Parathyroid adenoma (tissue), 2 donors: ENCODE results near the gene C1orf105.

Experiments used
- H2AFZ ChIP-seq: fragments of 300-600 bp; sonication (generic); one replicate; pipeline ENCODE4 v1.7.0; 2017; ENCODE audit warnings: antibody characterized with exemption, mild to moderate bottlenecking
- H3K27ac ChIP-seq: fragments of 300-600 bp; sonication (generic); one replicate; pipeline ENCODE4 v1.7.0; 2017
- H3K27me3 ChIP-seq: fragments of 300-600 bp; sonication (generic); one replicate; pipeline ENCODE4 v1.7.0; 2017; ENCODE audit warnings: low read length; ENCODE audit not compliant: control insufficient read depth, insufficient read depth
- H3K36me3 ChIP-seq: fragments of 300-600 bp; sonication (generic); one replicate; pipeline ENCODE4 v1.7.0; 2017; ENCODE audit warnings: low read length; ENCODE audit not compliant: control insufficient read depth, insufficient read depth
- H3K4me1 ChIP-seq: fragments of 300-600 bp; sonication (generic); one replicate; pipeline ENCODE4 v1.7.0; 2017; ENCODE audit warnings: control low read depth
- H3K4me2 ChIP-seq: fragments of 300-600 bp; sonication (generic); one replicate; pipeline ENCODE4 v1.7.0; 2017; ENCODE audit warnings: low read length
- H3K4me3 ChIP-seq: fragments of 300-600 bp; sonication (generic); one replicate; pipeline ENCODE4 v1.7.0; 2017; ENCODE audit warnings: low read depth, low read length
- H3K79me2 ChIP-seq: fragments of 300-600 bp; sonication (generic); one replicate; pipeline ENCODE4 v1.7.0; 2017; ENCODE audit warnings: control low read depth
- H3K9ac ChIP-seq: fragments of 300-600 bp; sonication (generic); one replicate; pipeline ENCODE4 v1.7.0; 2017; ENCODE audit warnings: mild to moderate bottlenecking
- H3K9me3 ChIP-seq: fragments of 300-600 bp; sonication (generic); one replicate; pipeline ENCODE4 v1.7.0; 2017; ENCODE audit warnings: low read length; ENCODE audit not compliant: control insufficient read depth
- TF ChIP-seq, protein P1 (sequence below): fragments of 300-600 bp; sonication (generic); IDR thresholded peaks from one replicate; pipeline ENCODE4 v1.7.0; 2017; ENCODE audit warnings: antibody characterized with exemption, mild to moderate bottlenecking
- donor health status: primary hyperparathyroidism.

Gene C1orf105

DNA sequence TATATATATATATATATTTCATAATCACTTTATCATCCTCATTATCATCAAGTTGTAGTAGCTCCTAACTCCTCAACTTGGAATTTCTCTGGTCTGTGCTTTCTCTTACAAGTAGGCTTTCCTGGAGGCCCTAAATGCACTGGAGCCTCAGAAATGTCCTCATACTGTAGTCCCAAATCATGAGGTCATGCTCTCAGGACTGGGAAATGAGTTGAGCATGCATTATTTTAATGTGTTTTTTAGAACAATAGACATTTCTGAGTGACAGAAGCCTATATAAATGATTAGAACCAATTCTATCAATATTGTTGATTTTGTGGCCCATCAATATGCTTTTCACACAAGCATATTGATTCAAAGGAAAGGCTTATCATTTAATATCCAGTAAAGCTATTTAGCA lies 42.9 kb upstream of the C1orf105 start:
- Histone ChIP-seq H3K9me3 (no peaks in the 10 kb centered on the region), H3K79me2 (no peaks in the 10 kb centered on the region), H3K4me2 (no peak overlapping the region), H3K27me3 (no peaks in the 10 kb centered on the region), H3K4me3 (no peak overlapping the region), H3K4me1 (no peaks in the 10 kb centered on the region), H3K36me3 (no peaks in the 10 kb centered on the region), H2AFZ (no peak overlapping the region), H3K9ac (no peak overlapping the region), H3K27ac (no peak overlapping the region)
- TF ChIP-seq, protein P1, sequence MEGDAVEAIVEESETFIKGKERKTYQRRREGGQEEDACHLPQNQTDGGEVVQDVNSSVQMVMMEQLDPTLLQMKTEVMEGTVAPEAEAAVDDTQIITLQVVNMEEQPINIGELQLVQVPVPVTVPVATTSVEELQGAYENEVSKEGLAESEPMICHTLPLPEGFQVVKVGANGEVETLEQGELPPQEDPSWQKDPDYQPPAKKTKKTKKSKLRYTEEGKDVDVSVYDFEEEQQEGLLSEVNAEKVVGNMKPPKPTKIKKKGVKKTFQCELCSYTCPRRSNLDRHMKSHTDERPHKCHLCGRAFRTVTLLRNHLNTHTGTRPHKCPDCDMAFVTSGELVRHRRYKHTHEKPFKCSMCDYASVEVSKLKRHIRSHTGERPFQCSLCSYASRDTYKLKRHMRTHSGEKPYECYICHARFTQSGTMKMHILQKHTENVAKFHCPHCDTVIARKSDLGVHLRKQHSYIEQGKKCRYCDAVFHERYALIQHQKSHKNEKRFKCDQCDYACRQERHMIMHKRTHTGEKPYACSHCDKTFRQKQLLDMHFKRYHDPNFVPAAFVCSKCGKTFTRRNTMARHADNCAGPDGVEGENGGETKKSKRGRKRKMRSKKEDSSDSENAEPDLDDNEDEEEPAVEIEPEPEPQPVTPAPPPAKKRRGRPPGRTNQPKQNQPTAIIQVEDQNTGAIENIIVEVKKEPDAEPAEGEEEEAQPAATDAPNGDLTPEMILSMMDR: no peak

GRCh38 chr1:172378109-172378760 lies 42.2 kb upstream of the C1orf105 start:
- Histone ChIP-seq H3K4me1 (no peaks in the 10 kb centered on the region), H2AFZ (no peak overlapping the region), H3K79me2 (no peaks in the 10 kb centered on the region), H3K9ac (no peak overlapping the region), H3K4me3 (no peak overlapping the region), H3K27me3 (no peaks in the 10 kb centered on the region), H3K4me2 (no peak overlapping the region), H3K9me3 (no peaks in the 10 kb centered on the region), H3K36me3 (no peaks in the 10 kb centered on the region), H3K27ac (no peak overlapping the region)
- TF ChIP-seq, protein P1: no peak

DNA sequence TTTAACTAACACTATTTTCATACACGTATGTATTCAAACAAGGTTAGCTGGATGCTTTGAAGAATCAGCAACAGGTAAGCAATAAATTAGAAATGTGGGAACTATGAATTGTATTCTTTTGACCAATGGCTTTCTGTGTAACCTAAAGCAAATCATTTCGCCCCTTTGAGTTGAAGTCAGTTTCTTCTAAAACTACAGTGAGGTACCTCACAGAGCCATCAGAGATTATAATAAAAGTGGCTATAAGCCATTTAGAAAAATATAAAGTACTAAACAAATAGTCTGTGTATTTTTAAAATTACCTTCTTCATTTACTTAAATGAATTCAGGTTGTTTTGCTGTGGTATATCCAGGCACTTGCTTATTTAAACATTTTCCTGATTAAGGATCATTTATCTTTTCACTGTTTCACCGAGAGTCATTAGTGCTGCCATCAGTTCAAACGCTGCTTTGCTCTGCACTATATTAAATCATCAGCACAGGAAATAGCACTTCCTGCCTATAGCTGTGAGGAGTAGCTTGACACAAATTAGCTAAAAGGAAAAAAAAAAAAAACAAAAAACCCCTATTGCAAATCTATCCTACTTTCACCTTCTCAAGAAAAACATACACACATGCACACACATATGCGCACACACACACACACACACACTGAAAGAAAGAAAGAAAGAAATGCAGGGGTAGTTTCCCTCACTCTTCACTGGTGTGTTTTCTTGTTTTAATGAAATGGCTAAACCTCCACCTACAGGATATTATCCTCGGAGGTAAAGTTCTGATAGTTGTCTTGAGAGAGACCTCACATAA lies 39.8 kb upstream of the C1orf105 start:
- no peaks in the 10 kb centered on the region for H3K9me3 ChIP-seq
- TF ChIP-seq, protein P1: no peak
- H2AFZ ChIP-seq: no peak overlapping the region
- no peak overlapping the region for H3K27ac ChIP-seq
- no peaks in the 10 kb centered on the region for H3K79me2 ChIP-seq
- H3K36me3 ChIP-seq: no peaks in the 10 kb centered on the region
- H3K9ac ChIP-seq: no peak overlapping the region
- no peaks in the 10 kb centered on the region for H3K4me1 ChIP-seq
- H3K4me2 ChIP-seq: no peak overlapping the region
- no peak overlapping the region for H3K4me3 ChIP-seq
- H3K27me3 ChIP-seq: no peaks in the 10 kb centered on the region

DNA sequence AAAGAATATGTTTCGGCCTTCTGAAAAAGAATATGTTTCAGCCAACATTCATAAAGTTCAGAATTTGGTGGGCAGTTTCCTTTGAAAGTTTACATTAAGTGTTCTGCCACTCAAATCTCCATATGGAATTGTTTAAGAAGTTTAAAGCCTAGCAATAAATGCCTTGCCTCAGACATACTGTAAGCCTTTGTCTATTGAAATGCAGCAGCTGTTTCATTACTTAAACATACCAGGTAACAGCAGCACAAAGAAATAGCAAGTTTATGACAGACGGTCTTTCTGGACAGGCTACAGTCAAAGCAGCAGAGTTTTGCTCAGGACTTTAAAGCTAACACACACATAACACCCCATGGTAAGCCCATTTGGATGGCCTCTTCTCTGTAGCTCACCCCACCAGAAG lies 38.5 kb upstream of the C1orf105 start:
- no peaks in the 10 kb centered on the region for H3K36me3 ChIP-seq
- no peak overlapping the region for H3K4me2 ChIP-seq
- H3K27ac ChIP-seq: no peak overlapping the region
- H3K79me2 ChIP-seq: no peaks in the 10 kb centered on the region
- no peak overlapping the region for H3K4me3 ChIP-seq
- no peaks in the 10 kb centered on the region for H3K27me3 ChIP-seq
- H3K9me3 ChIP-seq: no peaks in the 10 kb centered on the region
- H3K9ac ChIP-seq: no peak overlapping the region
- H3K4me1 ChIP-seq: no peaks in the 10 kb centered on the region
- no peak overlapping the region for H2AFZ ChIP-seq
- TF ChIP-seq, protein P1: no peak
